Epithelial cell of umbilical artery (primary cell): ENCODE results near the gene CST7. TPM values are rescaled to one million over a fixed set of nuclear protein-coding genes. Genes with fewer than 3 reads are reported as not detected.

ENCODE experiments used
- total RNA-seq: library from RNA; depleted of rRNA; stranded (reverse); fragments of >200 nt; gene quantifications from 2 replicates; pipeline ENCODE4 v1.2.3, GENCODE V29; 2014

CST7 gene
- total RNA-seq, result not detected in 2 replicates

GRCh38 chr20:24948939-24949679 is at the start of gene CST7:
CST7 (plus strand) TSS chr20:24949269; CDS start chr20:24949506, 237 bp downstream.

GRCh38 chr20:24992487-24993205 is 43.6 kb downstream of the CST7 start, which contains the start of gene APMAP:
APMAP (minus strand) TSS chr20:24992751; CDS start chr20:24992688, 63 bp downstream.

Other genes starting within 250 kb of the CST7 start
- 121 and 122 TPM in 2 replicates for gene APMAP, start 43.5 kb downstream of the CST7 start, total RNA-seq
- 14.0 and 17.2 TPM in 2 replicates for gene ACSS1, start 108.9 kb downstream of the CST7 start, total RNA-seq
- gene VSX1, start 132.9 kb downstream of the CST7 start, total RNA-seq, result not detected in 2 replicates
- 45.5 and 63.5 TPM in 2 replicates for gene ENTPD6, start 246.4 kb downstream of the CST7 start, total RNA-seq